HL-60 (cell line): ENCODE measurements around the gene XRCC3.

Experiments
- DNase-seq, 2 experiments: peaks; one replicate each; pipeline ENCODE4 v3.0.0-alpha.2; 2010 to 2020; ENCODE audit warnings: low read depth in 1 of 2, low spot score in 1 of 2
- H3K27ac ChIP-seq: fragments of 250-450 bp; sonication (Bioruptor Pico); replicated peaks from 2 replicates; pipeline ENCODE4 v1.5.1; 2020; ENCODE audit warnings: mild to moderate bottlenecking, moderate library complexity
- H3K27me3 ChIP-seq: fragments of 250-450 bp; sonication (Bioruptor Pico); 2 replicates; pipeline ENCODE4 v1.5.1; 2021; ENCODE audit warnings: mild to moderate bottlenecking, moderate library complexity; ENCODE audit not compliant: insufficient read depth, poor library complexity, severe bottlenecking
- H3K4me3 ChIP-seq: replicated peaks from 2 replicates; pipeline ENCODE4 v1.5.1; 2011; ENCODE audit warnings: mild to moderate bottlenecking, control low read depth, low read length; ENCODE audit not compliant: insufficient read depth
- CTCF ChIP-seq: IDR thresholded peaks from one replicate; pipeline ENCODE4 v1.5.1; 2011; ENCODE audit warnings: low read length, control low read depth, inconsistent platforms; ENCODE audit not compliant: insufficient read depth
- GABPA ChIP-seq: IDR thresholded peaks from 2 replicates; pipeline ENCODE4 v1.6.1; 2012; ENCODE audit warnings: low read depth
- POLR2AphosphoS5 ChIP-seq: IDR thresholded peaks from 2 replicates; pipeline ENCODE4 v1.6.1; 2012; ENCODE audit warnings: low read depth
- REST ChIP-seq: IDR thresholded peaks from 2 replicates; pipeline ENCODE4 v1.6.1; 2012; ENCODE audit warnings: low read depth; ENCODE audit not compliant: insufficient replicate concordance
- SPI1 ChIP-seq: IDR thresholded peaks from 2 replicates; pipeline ENCODE4 v1.6.1; 2012; ENCODE audit warnings: low read depth, mild to moderate bottlenecking, borderline replicate concordance

Gene XRCC3

GRCh38 chr14:103696070-103696402 is 19.2 kb downstream of the XRCC3 start:
- TF ChIP-seq REST (no peak), SPI1 (no peak), GABPA (no peak), POLR2AphosphoS5 (no peak), CTCF (no peak)
- H3K27ac ChIP-seq, result no peak overlapping the region
- H3K4me3 ChIP-seq, result no peak overlapping the region
- no peak for DNase-seq
- no peaks in the 10 kb centered on the region for H3K27me3 ChIP-seq

GRCh38 chr14:103695296-103696069 is 19.8 kb downstream of the XRCC3 start:
- Histone ChIP-seq H3K4me3 (no peak overlapping the region), H3K27me3 (no peaks in the 10 kb centered on the region), H3K27ac (no peak overlapping the region)
- DNase-seq, result no peak
- TF ChIP-seq GABPA (no peak), SPI1 (no peak), CTCF (no peak)

DNA sequence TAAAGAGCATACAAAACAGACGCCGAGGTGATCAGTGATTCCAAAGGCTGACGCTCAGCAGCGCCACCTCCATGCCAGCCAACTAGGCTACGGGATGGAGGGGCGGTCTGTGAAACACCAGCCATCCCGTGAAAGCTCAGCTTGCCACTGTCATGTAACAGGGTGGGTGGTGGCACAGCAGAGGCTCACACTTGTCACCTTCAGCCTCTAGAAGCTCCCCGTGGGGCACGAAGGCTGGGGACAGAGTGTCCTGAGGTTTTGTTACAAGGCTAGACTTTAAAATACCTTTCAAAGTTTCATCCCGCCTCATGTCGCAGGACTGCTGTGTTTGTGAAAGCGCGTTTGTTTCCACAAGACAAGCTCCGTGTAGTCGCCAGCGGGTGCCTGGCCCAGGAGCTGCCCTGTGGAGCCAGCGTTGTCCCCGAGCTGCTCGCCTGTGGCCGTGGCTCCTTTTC is 20.7 kb downstream of the XRCC3 start:
- Histone ChIP-seq H3K4me3 (no peak overlapping the region), H3K27me3 (no peaks in the 10 kb centered on the region), H3K27ac (no peak overlapping the region)
- TF ChIP-seq POLR2AphosphoS5, result peak; percentile 22; the same call in 1 of the 2 replicates
- no peak for TF ChIP-seq SPI1
- no peak for DNase-seq

DNA sequence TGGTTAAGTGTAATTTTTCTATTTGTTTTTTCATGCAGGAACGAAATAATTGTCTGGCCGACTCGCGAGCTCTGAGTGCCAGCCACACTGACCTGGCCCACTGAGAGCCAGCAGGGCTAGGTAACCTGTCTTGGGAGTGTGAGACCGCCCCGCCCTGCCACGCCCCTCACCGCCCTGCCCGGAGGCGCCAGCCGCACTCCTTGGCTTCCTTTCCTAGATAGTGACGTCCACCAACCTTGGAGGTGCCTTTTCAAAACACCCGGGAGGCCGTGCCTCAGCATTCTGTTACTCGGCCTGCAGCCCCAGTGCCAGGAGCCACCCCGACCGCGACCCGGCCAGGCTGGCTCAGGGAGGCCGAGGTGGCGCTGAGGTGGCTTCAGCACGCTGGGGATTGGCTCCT is 21.7 kb downstream of the XRCC3 start:
- TF ChIP-seq CTCF (no peak), SPI1 (no peak), GABPA (no peak), REST (no peak), POLR2AphosphoS5 (no peak)
- DNase-seq, result no peak
- Histone ChIP-seq H3K4me3 (no peak overlapping the region), H3K27me3 (no peaks in the 10 kb centered on the region), H3K27ac (no peak overlapping the region)
